H9 (cell line): ENCODE measurements around the gene HBS1L. TPM values are rescaled to one million over a fixed set of nuclear protein-coding genes. Genes with fewer than 3 reads are reported as not detected.

Experiments
- DNase-seq: peaks from one replicate; pipeline ENCODE4 v3.0.0-alpha.2; 2017
- H2AFZ ChIP-seq: one replicate; pipeline ENCODE4 v1.6.1; 2013; ENCODE audit warnings: mild to moderate bottlenecking, low read length, control low read depth, moderate library complexity
- H2AK5ac ChIP-seq: 2 replicates; pipeline ENCODE4 v1.6.1; 2013; ENCODE audit warnings: low read length, control low read depth, mixed read lengths; ENCODE audit not compliant: insufficient read length
- H2BK120ac ChIP-seq: one replicate; pipeline ENCODE4 v1.6.1; 2013; ENCODE audit warnings: low read depth, mild to moderate bottlenecking, low read length, control low read depth, inconsistent platforms; ENCODE audit not compliant: poor library complexity, severe bottlenecking
- H2BK12ac ChIP-seq: 2 replicates; pipeline ENCODE4 v1.6.1; 2013; ENCODE audit warnings: low read length, control low read depth, mixed read lengths, low read depth; ENCODE audit not compliant: insufficient read length
- H2BK15ac ChIP-seq: 2 replicates; pipeline ENCODE4 v1.6.1; 2013; ENCODE audit warnings: low read depth, low read length, control low read depth
- H2BK20ac ChIP-seq: one replicate; pipeline ENCODE4 v1.6.1; 2013; ENCODE audit warnings: low read depth, mild to moderate bottlenecking, low read length, control low read depth, inconsistent platforms; ENCODE audit not compliant: poor library complexity, severe bottlenecking
- H2BK5ac ChIP-seq: 2 replicates; pipeline ENCODE4 v1.6.1; 2013; ENCODE audit warnings: low read length, control low read depth, mixed read lengths; ENCODE audit not compliant: insufficient read length
- H3K14ac ChIP-seq: 2 replicates; pipeline ENCODE4 v1.6.1; 2013; ENCODE audit warnings: low read length, control low read depth; ENCODE audit not compliant: insufficient read depth
- H3K18ac ChIP-seq: 2 replicates; pipeline ENCODE4 v1.6.1; 2013; ENCODE audit warnings: low read depth, mild to moderate bottlenecking, mixed read lengths, low read length, control low read depth; ENCODE audit not compliant: insufficient read length
- H3K23ac ChIP-seq: 2 replicates; pipeline ENCODE4 v1.6.1; 2013; ENCODE audit warnings: low read length, control low read depth, mixed read lengths, low read depth; ENCODE audit not compliant: insufficient read length
- H3K23me2 ChIP-seq: 2 replicates; pipeline ENCODE4 v1.6.1; 2013; ENCODE audit warnings: low read depth, mild to moderate bottlenecking, mixed read lengths, low read length, control low read depth; ENCODE audit not compliant: insufficient read length, poor library complexity, severe bottlenecking
- H3K27ac ChIP-seq: 2 replicates; pipeline ENCODE4 v1.5.1; 2013; ENCODE audit warnings: low read length, control low read depth, mixed read lengths, low read depth; ENCODE audit not compliant: insufficient read length
- H3K27me3 ChIP-seq: 2 replicates; pipeline ENCODE4 v1.6.1; 2013; ENCODE audit warnings: low read length, control low read depth, inconsistent platforms; ENCODE audit not compliant: insufficient read depth
- H3K4ac ChIP-seq: 2 replicates; pipeline ENCODE4 v1.6.1; 2013; ENCODE audit warnings: low read depth, mild to moderate bottlenecking, control low read depth, inconsistent platforms, low read length, moderate library complexity
- H3K4me1 ChIP-seq: 2 replicates; pipeline ENCODE4 v1.6.1; 2013; ENCODE audit warnings: low read length, control low read depth, inconsistent platforms; ENCODE audit not compliant: insufficient read depth
- H3K4me2 ChIP-seq: 2 replicates; pipeline ENCODE4 v1.6.1; 2013; ENCODE audit warnings: low read length, control low read depth, mixed read lengths; ENCODE audit not compliant: insufficient read length, insufficient read depth
- H3K56ac ChIP-seq: 2 replicates; pipeline ENCODE4 v1.6.1; 2013; ENCODE audit warnings: low read depth, mild to moderate bottlenecking, mixed read lengths, low read length, control low read depth; ENCODE audit not compliant: insufficient read length
- H3K79me1 ChIP-seq: 2 replicates; pipeline ENCODE4 v1.6.1; 2013; ENCODE audit warnings: low read depth, mild to moderate bottlenecking, moderate library complexity, low read length, control low read depth, inconsistent platforms; ENCODE audit not compliant: insufficient read depth, poor library complexity, severe bottlenecking
- H3K79me2 ChIP-seq: 2 replicates; pipeline ENCODE4 v1.6.1; 2013; ENCODE audit warnings: low read length, control low read depth, inconsistent platforms; ENCODE audit not compliant: insufficient read depth
- H3K9ac ChIP-seq: 2 replicates; pipeline ENCODE4 v1.6.1; 2013; ENCODE audit warnings: low read length, control low read depth, mixed read lengths; ENCODE audit not compliant: insufficient read length; ENCODE audit errors: extremely low read depth
- H3K9me3 ChIP-seq: one replicate; pipeline ENCODE4 v1.6.1; 2013; ENCODE audit warnings: low read depth, low read length, inconsistent platforms; ENCODE audit not compliant: control insufficient read depth
- H3T11ph ChIP-seq: one replicate; pipeline ENCODE4 v1.6.1; 2013; ENCODE audit warnings: mild to moderate bottlenecking, low read length, control low read depth, inconsistent platforms
- H4K20me1 ChIP-seq: one replicate; pipeline ENCODE4 v1.6.1; 2013; ENCODE audit not compliant: control insufficient read depth, insufficient read length, insufficient read depth
- H4K5ac ChIP-seq: 2 replicates; pipeline ENCODE4 v1.6.1; 2013; ENCODE audit warnings: low read depth, mild to moderate bottlenecking, mixed read lengths, low read length, control low read depth; ENCODE audit not compliant: insufficient read length
- H4K8ac ChIP-seq: replicated peaks from 2 replicates; pipeline ENCODE4 v1.6.1; 2013; ENCODE audit warnings: low read length, control low read depth, mixed read lengths, low read depth; ENCODE audit not compliant: insufficient read length
- H4K91ac ChIP-seq: 2 replicates; pipeline ENCODE4 v1.6.1; 2013; ENCODE audit warnings: low read depth, mild to moderate bottlenecking, moderate library complexity, mixed read lengths, low read length, control low read depth; ENCODE audit not compliant: insufficient read length
- H3K27ac Mint-ChIP-seq, 3 experiments: 2 replicates in 2 of 3; 3 replicates in 1 of 3; pipeline ENCODE4 v1.8.0; 2020 to 2021; ENCODE audit warnings: mixed read lengths in 3 of 3, mild to moderate bottlenecking in 1 of 3, moderate library complexity in 1 of 3
- H3K27me3 Mint-ChIP-seq: 2 replicates; pipeline ENCODE4 v1.8.0; 2021; ENCODE audit warnings: low read depth, mild to moderate bottlenecking, moderate library complexity, mixed read lengths
- H3K36me3 Mint-ChIP-seq, 3 experiments: 2 replicates in 2 of 3; 3 replicates in 1 of 3; pipeline ENCODE4 v1.8.0; 2020 to 2021; ENCODE audit warnings: low read depth in 3 of 3, mixed read lengths in 3 of 3; ENCODE audit not compliant: insufficient read depth in 1 of 3
- H3K4me1 Mint-ChIP-seq, 2 experiments: 2 replicates each; pipeline ENCODE4 v1.8.0; 2020; ENCODE audit warnings: mixed read lengths in 2 of 2
- H3K4me3 Mint-ChIP-seq, 2 experiments: 2 replicates in 1 of 2; 3 replicates in 1 of 2; pipeline ENCODE4 v1.8.0; 2020 to 2021; ENCODE audit warnings: mild to moderate bottlenecking in 2 of 2, mixed read lengths in 2 of 2, moderate library complexity in 1 of 2
- H3K9me3 Mint-ChIP-seq, 2 experiments: 2 replicates in 1 of 2; 3 replicates in 1 of 2; pipeline ENCODE4 v1.8.0; 2020; ENCODE audit warnings: mild to moderate bottlenecking in 2 of 2, mixed read lengths in 2 of 2, moderate library complexity in 1 of 2
- WGBS: extraction: QIAGEN DNeasy Blood & Tissue Kit; methylation state at CpG from one replicate; pipeline ENCODE4 v1.1.7; 2013; ENCODE audit warnings: missing lambda C conversion rate, low lambda C conversion rate, mixed read lengths; ENCODE audit not compliant: insufficient read length; ENCODE audit errors: extremely low coverage; 5-methylcytosine and 5-hydroxymethylcytosine counted together
- total RNA-seq: library from RNA; stranded (reverse); gene quantifications from 2 replicates; pipeline ENCODE4 v1.2.1, GENCODE V29; 2021
- TF ChIP-seq, protein P1 (sequence below): fragments of 200-600 bp; sonication (generic); conservative IDR thresholded peaks from 3 replicates; pipeline ENCODE4 v1.8.0; 2021; ENCODE audit warnings: antibody characterized with exemption, mild to moderate bottlenecking

The HBS1L gene
- total RNA-seq, 1 experiment from 2014 or later, result 110 TPM

GRCh38 chr6:135104199-135104598 lies 49.6 kb upstream of the HBS1L start:
- Histone ChIP-seq H3K27me3 (no peaks in the 10 kb centered on the region), H2BK12ac (no peak overlapping the region), H3K14ac (no peak overlapping the region), H3K18ac (no peak overlapping the region), H3K56ac (no peak overlapping the region), H4K8ac (no peak overlapping the region), H3K4me2 (no peak overlapping the region), H3K79me2 (no peaks in the 10 kb centered on the region), H3K4me1 (no peaks in the 10 kb centered on the region), H2AFZ (no peak overlapping the region), H4K91ac (no peak overlapping the region), H3K4ac (no peak overlapping the region), H3K23ac (no peak overlapping the region), H2BK15ac (no peak overlapping the region), H2AK5ac (no peak overlapping the region), H3K23me2 (no peaks in the 10 kb centered on the region), H3K79me1 (no peaks in the 10 kb centered on the region), H2BK5ac (no peak overlapping the region), H3T11ph (no peak overlapping the region), H3K27ac (no peak overlapping the region), H4K20me1 (no peaks in the 10 kb centered on the region), H2BK120ac (no peak overlapping the region), H4K5ac (no peak overlapping the region), H3K9ac (no peak overlapping the region), H2BK20ac (no peak overlapping the region), H3K9me3 (no peaks in the 10 kb centered on the region)
- peaks cover 1% of the 10 kb centered on the region; the same call in 1 of the 2 replicates for H3K27me3 Mint-ChIP-seq
- H3K27ac Mint-ChIP-seq, result no peak overlapping the region
- TF ChIP-seq, protein P1, sequence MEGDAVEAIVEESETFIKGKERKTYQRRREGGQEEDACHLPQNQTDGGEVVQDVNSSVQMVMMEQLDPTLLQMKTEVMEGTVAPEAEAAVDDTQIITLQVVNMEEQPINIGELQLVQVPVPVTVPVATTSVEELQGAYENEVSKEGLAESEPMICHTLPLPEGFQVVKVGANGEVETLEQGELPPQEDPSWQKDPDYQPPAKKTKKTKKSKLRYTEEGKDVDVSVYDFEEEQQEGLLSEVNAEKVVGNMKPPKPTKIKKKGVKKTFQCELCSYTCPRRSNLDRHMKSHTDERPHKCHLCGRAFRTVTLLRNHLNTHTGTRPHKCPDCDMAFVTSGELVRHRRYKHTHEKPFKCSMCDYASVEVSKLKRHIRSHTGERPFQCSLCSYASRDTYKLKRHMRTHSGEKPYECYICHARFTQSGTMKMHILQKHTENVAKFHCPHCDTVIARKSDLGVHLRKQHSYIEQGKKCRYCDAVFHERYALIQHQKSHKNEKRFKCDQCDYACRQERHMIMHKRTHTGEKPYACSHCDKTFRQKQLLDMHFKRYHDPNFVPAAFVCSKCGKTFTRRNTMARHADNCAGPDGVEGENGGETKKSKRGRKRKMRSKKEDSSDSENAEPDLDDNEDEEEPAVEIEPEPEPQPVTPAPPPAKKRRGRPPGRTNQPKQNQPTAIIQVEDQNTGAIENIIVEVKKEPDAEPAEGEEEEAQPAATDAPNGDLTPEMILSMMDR, result no peak
- H3K4me3 Mint-ChIP-seq, result no peak overlapping the region
- no peak for DNase-seq
- WGBS, result no CpG with 5 or more reads among the region's 4 CpGs
- H3K9me3 Mint-ChIP-seq, result no peaks in the 10 kb centered on the region
- no peaks in the 10 kb centered on the region for H3K4me1 Mint-ChIP-seq
- H3K36me3 Mint-ChIP-seq, result no peaks in the 10 kb centered on the region
